Muscle layer of duodenum (tissue), 2 donors: ENCODE data around the gene NPIPB8.
"Not testable (repeated sequence)": the region's sequence is repeated elsewhere in the genome, so short reads cannot be mapped to it uniquely, and the experiment has no call there.

Experiments used
- H3K27ac ChIP-seq: one replicate; pipeline ENCODE4 v1.7.0; 2013; ENCODE audit warnings: mild to moderate bottlenecking, low read length
- H3K27me3 ChIP-seq: one replicate; pipeline ENCODE4 v1.7.0; 2013; ENCODE audit warnings: low read depth, mild to moderate bottlenecking, control low read depth, low read length
- H3K36me3 ChIP-seq, 2 donors: one replicate each; pipeline ENCODE4 v1.7.0; 2013; ENCODE audit warnings: low read length in 2 of 2, control low read depth in 1 of 2, mild to moderate bottlenecking in 1 of 2; ENCODE audit not compliant: insufficient read depth in 2 of 2, control insufficient read depth in 1 of 2
- H3K4me1 ChIP-seq, 2 donors: one replicate each; pipeline ENCODE4 v1.7.0; 2013; ENCODE audit warnings: low read length in 2 of 2, mild to moderate bottlenecking in 2 of 2, control low read depth in 1 of 2, moderate library complexity in 1 of 2; ENCODE audit not compliant: insufficient read depth in 2 of 2, control insufficient read depth in 1 of 2
- H3K4me3 ChIP-seq, 2 donors: one replicate each; pipeline ENCODE4 v1.7.0; 2013; ENCODE audit warnings: low read length in 2 of 2, low read depth in 1 of 2, mild to moderate bottlenecking in 1 of 2
- H3K9me3 ChIP-seq, 2 donors: one replicate each; pipeline ENCODE4 v1.7.0; 2013; ENCODE audit warnings: low read length in 2 of 2, control low read depth in 1 of 2, mild to moderate bottlenecking in 1 of 2; ENCODE audit not compliant: control insufficient read depth in 1 of 2
- donor health status: healthy.

The NPIPB8 gene

DNA sequence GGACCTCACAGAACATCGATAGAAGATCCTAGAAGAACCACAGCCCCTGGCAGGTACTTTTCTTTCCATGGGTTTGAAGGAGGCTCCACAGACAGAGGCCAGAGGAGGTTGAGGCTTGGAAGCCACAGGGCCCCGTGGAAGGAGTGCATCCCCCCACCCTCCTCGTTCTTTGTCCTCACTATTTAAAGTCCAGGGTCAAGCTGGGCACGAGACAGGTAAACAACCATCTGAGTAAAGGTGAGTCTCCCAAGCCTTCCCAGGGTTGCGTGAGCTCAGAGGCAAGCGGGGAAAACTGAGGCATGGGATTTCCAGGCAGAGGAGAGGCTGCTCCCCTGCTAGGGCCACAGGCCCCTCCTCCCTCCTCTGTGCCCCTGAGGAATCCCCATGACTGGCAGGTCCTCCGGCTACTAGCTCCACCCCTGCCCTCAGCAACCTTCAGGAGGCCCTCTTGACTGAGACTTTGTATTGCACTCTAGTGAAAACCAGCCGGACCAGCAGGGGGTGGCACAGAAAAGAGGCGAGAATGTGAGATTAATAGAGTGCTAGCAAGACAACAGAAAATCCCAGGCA lies 40.1 kb upstream of the NPIPB8 start:
- no peak overlapping the region for H3K27ac ChIP-seq

DNA sequence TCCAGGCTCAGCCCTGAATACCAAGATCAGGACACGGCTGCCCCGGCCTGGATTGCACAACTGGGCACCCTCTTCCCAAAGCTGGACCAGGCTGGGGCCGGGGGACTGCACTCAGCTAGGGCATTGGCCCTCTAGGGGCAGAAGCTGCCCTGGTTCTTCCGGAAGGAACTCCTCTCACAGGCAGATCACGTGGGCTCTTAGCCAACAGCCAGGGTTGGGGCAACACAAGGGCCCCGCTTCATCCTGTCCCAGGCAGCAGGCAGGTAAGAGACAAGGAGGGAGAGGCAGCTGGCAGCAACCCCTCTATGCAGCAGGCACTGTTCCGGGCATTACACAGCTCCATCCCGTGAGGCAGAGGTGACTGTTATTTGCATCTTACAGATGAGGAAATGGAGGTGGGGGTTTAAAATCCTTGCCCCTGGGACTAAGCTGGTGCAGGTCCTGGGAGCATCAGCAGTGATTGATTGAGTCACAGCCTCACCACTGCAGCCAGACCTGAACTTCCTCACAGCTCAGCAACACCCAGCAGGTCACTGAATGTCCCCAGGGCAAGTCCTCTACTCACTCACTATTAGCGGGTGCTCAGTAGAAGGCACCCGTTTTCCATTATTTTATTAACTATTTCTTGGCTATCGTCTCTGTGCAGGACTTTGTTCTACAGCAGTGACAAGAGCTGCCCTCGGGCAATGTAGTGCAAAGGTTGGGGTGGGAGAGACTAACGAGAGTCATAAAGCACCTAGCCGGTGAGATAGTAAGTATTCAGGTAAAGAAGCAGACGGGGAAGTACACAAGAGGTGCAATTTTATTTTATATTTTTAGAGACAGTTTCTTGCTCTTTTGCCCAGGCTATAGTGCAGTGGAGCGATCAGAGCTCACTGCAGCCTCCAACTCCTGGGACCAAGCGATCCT lies 38.2 kb upstream of the NPIPB8 start:
- not testable (repeated sequence) for H3K9me3 ChIP-seq, H3K27me3 ChIP-seq, H3K4me3 ChIP-seq, H3K27ac ChIP-seq, H3K36me3 ChIP-seq
- peaks cover 0 to 13% of the 10 kb centered on the region in 2 donors for H3K4me1 ChIP-seq

More for the DNA sequence above, 40.1 kb upstream of the NPIPB8 start:
- Histone ChIP-seq H3K4me1 (peaks cover 0 to 13% of the 10 kb centered on the region in 2 donors), H3K27me3 (no peaks in the 10 kb centered on the region), H3K36me3 (no peaks in the 10 kb centered on the region), H3K4me3 (no peak overlapping the region), H3K9me3 (no peaks in the 10 kb centered on the region)

DNA sequence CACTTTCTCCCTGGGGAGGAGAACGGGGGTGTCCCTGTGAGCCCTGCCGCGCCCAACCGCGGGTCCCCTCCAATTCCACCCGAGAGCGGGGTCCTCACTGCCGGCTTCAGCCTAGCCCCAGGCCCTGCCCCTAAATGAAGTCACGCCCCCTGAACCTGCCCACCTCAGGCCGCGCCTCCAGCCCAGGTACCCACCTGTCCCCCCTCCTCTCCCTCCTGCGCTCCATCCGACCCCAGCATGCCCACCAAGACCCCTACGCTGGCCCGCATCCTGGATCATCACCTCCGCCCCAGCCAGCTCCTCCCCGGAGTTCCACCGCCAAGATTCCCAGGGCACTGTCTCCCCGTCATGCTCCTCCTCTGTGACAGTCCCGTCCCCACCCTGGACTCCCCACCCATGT lies 36.9 kb upstream of the NPIPB8 start:
- H3K27me3 ChIP-seq, H3K36me3 ChIP-seq, H3K4me3 ChIP-seq, H3K9me3 ChIP-seq, H3K27ac ChIP-seq: not testable (repeated sequence)
- H3K4me1 ChIP-seq: peaks cover 0 to 13% of the 10 kb centered on the region in 2 donors

DNA sequence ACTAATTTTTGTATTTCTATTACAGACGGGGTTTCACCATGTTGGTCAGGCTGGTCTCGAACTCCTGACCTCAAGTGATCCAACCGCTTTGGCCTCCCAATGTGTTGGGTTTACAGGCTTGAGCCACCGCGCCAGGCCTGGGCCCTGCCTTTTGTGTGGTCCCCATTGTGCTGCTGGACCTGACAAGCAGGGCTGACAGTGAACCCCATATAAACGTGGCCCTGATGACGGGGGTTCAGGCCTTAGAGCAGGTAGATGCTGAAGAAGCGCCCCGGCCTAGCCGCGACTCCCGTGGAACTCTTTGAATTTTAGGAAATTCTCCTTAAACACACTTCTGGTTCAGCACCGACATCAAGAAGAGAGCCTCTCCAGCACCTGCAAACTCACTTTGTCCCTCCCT lies 36.3 kb upstream of the NPIPB8 start:
- not testable (repeated sequence) for H3K27me3 ChIP-seq, H3K27ac ChIP-seq

DNA sequence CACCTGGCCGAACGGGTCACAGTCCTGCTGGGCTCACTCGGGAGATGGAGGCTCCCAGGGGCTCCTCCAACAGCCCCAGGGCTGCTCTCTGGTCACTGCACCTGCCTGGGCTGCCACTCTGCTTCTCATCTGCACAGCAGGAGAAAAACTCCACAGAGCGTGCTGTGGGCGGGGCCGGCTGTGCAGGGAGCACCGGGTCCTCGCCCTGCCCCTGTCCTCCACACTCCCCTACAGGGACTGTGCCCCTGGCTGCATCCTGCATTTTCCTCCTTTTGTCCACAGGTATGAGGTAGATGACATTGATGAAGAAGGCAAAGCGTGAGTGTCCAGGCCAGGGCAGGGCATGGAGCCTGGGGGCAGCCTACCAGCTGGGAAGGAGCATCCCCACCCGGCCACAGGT lies 35.8 kb upstream of the NPIPB8 start:
- H3K4me3 ChIP-seq: not testable (repeated sequence)

More for the DNA sequence above, 36.3 kb upstream of the NPIPB8 start:
- H3K36me3 ChIP-seq, H3K4me1 ChIP-seq, H3K4me3 ChIP-seq, H3K9me3 ChIP-seq: not testable (repeated sequence)

DNA sequence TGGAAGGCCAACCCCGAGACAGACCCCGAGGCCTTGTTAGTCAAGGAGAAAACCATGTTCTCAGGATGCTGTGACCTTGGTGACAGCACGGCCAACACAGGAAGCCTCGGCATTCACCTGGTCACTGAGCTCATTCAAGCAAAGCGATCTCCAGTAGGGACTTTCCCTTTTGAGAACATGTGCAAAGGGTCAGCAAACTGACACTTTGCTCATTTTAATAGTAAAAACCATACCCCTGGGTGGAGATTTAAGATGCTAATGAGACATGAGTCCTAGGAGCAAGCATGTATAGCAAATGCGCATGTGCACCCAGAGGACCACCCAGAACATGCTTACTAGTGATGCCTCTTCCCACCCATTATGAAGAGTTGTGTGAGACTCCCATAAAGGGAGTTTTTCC lies 35.3 kb upstream of the NPIPB8 start:
- Histone ChIP-seq H3K4me1 (peaks cover 0 to under 1% of the 10 kb centered on the region in 2 donors), H3K36me3 (peaks cover 0 to 3% of the 10 kb centered on the region in 2 donors), H3K4me3 (no peak overlapping the region), H3K27me3 (no peaks in the 10 kb centered on the region), H3K9me3 (no peaks in the 10 kb centered on the region), H3K27ac (no peak overlapping the region)

More for the DNA sequence above, 35.8 kb upstream of the NPIPB8 start:
- not testable (repeated sequence) for H3K27ac ChIP-seq, H3K27me3 ChIP-seq, H3K36me3 ChIP-seq, H3K4me1 ChIP-seq, H3K9me3 ChIP-seq

DNA sequence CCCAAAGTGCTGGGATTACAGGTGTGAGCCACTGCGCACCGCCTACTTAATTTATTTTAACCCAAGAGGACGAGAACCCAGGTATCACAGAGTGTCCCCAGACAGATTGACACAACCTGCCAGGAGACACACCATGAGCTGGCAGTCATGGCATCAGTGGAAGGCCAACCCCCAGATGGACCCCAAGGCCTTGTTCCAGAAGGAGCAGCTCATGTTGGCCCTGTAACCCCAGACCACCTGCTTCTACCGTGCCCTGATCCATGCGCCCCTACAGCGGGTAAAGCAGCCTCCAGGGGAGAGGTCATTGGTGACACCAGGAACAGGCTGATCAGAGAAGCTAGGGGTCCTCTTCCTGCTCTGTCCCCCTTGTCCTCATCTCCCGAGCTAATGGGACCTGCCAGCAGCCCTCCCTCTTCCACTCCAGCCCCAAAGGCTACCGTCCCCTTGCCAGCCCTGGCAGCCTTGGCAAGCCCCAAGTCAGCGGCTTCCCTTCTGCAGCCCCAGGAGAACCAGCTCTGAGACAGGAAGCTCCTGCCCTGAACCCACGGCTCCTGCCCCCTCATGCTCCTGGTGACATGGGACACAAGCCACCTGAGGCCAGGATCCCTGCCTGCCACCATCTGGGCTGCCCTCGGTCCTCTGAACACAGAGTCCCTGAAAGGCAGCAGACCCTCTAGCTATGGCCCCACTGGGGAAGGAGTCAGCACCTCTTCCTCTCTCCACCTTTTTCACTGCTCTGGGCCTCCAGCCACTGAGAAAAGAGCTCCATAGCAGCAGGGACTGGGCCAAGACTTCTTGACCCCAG lies 34.3 kb upstream of the NPIPB8 start:
- Histone ChIP-seq H3K4me3 (no peak overlapping the region), H3K36me3 (peaks cover 0 to 3% of the 10 kb centered on the region in 2 donors), H3K27ac (no peak overlapping the region), H3K4me1 (no peaks in the 10 kb centered on the region), H3K9me3 (no peaks in the 10 kb centered on the region), H3K27me3 (no peaks in the 10 kb centered on the region)

DNA sequence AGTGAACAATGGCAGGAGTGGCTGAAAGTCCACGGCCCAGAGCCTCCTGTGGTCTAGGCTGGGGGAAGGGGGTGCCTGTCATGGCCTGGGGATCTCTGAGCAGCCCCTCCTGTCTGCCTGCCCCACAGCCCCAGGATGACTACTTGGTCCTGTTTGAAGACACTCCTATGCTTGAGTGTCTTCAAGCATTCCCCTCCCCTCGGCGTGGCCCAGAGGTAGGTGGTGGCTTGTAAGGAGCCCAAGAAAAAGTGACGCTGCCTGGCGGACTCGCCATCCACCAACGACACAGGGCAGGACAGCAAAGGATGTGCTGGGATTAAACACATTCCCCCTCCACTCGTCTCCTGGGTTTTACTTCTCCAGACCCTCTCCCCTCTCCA lies 33.7 kb upstream of the NPIPB8 start:
- Histone ChIP-seq H3K27ac (no peak overlapping the region), H3K36me3 (peaks cover 0 to 3% of the 10 kb centered on the region in 2 donors), H3K9me3 (no peaks in the 10 kb centered on the region), H3K4me1 (peaks cover 0 to 2% of the 10 kb centered on the region in 2 donors), H3K27me3 (no peaks in the 10 kb centered on the region), H3K4me3 (no peak overlapping the region)

DNA sequence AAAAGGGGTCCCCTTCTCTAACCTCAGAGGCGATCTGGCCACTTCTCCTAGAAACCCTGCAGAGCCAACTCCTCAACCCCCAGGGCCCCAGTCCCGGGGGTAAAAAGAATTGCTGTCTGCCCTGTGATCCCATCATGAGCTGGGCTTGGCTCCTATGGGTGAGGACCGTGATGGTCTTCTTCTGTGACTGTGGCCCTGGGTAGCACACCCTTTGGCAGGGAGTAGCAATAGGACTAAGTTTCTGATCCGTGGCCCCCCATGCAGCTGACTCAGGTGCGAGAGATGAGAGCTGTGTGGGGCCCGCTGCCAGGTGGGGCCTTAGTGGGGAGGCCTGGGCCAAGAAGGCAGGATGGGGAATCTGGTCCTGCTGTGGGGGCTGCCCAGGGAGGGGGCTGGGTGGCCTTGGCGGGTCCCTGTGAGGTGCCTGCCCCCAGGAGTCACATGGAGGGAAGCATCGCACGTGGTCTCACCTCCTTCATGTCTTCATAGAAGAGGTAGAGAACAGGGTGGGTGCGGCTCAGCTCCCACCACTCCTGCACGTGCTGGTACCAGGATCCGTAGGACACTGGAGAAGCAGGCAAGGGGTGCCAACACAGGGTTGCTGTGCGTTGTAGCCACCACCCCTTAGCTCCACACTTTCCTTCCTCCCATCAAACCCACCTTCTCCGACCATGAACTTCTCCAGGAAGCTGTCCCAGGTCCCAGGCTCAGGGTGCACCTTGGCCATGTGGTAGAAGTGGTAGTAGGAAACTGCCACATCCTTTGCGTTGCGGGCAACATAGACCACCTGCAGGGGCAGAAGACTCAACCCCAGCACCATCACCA lies 31.4 kb upstream of the NPIPB8 start:
- H3K27me3 ChIP-seq: no peaks in the 10 kb centered on the region
- H3K27ac ChIP-seq: no peak overlapping the region
- H3K4me1 ChIP-seq: peaks cover 0 to 17% of the 10 kb centered on the region in 2 donors
- peaks cover 0 to 3% of the 10 kb centered on the region in 2 donors for H3K36me3 ChIP-seq
- no peaks in the 10 kb centered on the region for H3K9me3 ChIP-seq
- H3K4me3 ChIP-seq: no peak overlapping the region

DNA sequence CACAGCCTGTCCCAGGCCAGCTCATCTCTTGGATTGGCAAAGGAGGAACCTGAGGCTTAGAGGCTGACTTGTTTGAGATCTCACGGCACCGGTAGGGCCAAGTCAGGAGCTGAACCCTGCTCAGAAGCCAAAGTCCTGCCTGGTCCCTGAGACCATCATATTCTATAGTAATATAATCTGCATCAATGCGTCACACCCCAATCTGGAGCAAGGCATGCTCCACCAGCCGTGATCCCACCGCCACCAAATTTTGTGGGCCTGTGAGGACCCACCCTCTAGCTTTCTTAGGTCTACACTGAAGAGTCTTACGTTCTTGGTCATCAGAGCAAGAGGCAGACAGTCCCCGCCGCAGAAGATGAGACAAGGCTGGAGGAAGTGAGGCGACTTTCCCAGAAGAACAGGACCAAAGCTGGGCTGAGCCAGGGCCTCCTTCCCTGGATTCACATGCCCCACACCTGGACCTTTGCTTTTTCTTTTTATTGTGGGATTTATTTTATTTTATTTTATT lies 30.7 kb upstream of the NPIPB8 start:
- no peaks in the 10 kb centered on the region for H3K9me3 ChIP-seq
- H3K36me3 ChIP-seq: peaks cover 0 to 3% of the 10 kb centered on the region in 2 donors
- no peaks in the 10 kb centered on the region for H3K27me3 ChIP-seq
- no peak overlapping the region for H3K4me3 ChIP-seq
- H3K27ac ChIP-seq: no peak overlapping the region
- peaks cover 0 to 17% of the 10 kb centered on the region in 2 donors for H3K4me1 ChIP-seq
